Natural killer cell (primary cell): ENCODE results near the gene TCF4. TPM values are rescaled to one million over a fixed set of nuclear protein-coding genes. Genes with fewer than 3 reads are reported as not detected.

ENCODE experiments used
- ATAC-seq, 3 donors: fragments of 150-1000 bp in 2 of 3; fragments of 200-7000 bp in 1 of 3; cut with Tn5 transposase; 1 replicate in 1 of 3; 2 replicates in 2 of 3; pipeline ENCODE4 v1.10.0; 2021; ENCODE audit warnings: mild to moderate bottlenecking in 2 of 3, moderate library complexity in 2 of 3
- DNase-seq, 2 donors: peaks; one replicate each; pipeline versions ENCODE4 v3.0.0 to v3.0.0-alpha.2; 2013 to 2021; ENCODE audit warnings: mixed read lengths in 1 of 2
- H3K27ac ChIP-seq: one replicate; pipeline ENCODE4 v1.5.1; 2013; ENCODE audit warnings: mild to moderate bottlenecking, low read length
- H3K27me3 ChIP-seq: one replicate; pipeline ENCODE4 v1.6.1; 2013; ENCODE audit warnings: low read length; ENCODE audit not compliant: control insufficient read depth, insufficient read depth
- H3K36me3 ChIP-seq: one replicate; pipeline ENCODE4 v1.6.1; 2013; ENCODE audit warnings: low read length; ENCODE audit not compliant: control insufficient read depth, insufficient read depth
- H3K4me1 ChIP-seq: one replicate; pipeline ENCODE4 v1.6.1; 2013; ENCODE audit warnings: low read length; ENCODE audit not compliant: control insufficient read depth, insufficient read depth
- H3K4me3 ChIP-seq: one replicate; pipeline ENCODE4 v1.5.1; 2013; ENCODE audit warnings: low read length
- H3K9me3 ChIP-seq: one replicate; pipeline ENCODE4 v1.6.1; 2013; ENCODE audit warnings: low read length; ENCODE audit not compliant: control insufficient read depth, insufficient read depth
- H3K27ac Mint-ChIP-seq, 2 donors: one replicate each; pipeline ENCODE4 v1.8.0; 2022; ENCODE audit warnings: mild to moderate bottlenecking in 2 of 2, mixed read lengths in 2 of 2, moderate library complexity in 1 of 2
- H3K27me3 Mint-ChIP-seq, 2 donors: one replicate each; pipeline ENCODE4 v1.8.0; 2022; ENCODE audit warnings: low read depth in 2 of 2, mixed read lengths in 2 of 2
- H3K36me3 Mint-ChIP-seq: one replicate; pipeline ENCODE4 v1.8.0; 2022; ENCODE audit warnings: mixed read lengths
- H3K4me1 Mint-ChIP-seq, 2 donors: one replicate each; pipeline ENCODE4 v1.8.0; 2022; ENCODE audit warnings: mixed read lengths in 2 of 2
- H3K4me3 Mint-ChIP-seq: one replicate; pipeline ENCODE4 v1.8.0; 2022; ENCODE audit warnings: mild to moderate bottlenecking, moderate library complexity, mixed read lengths
- H3K9me3 Mint-ChIP-seq, 2 donors: one replicate each; pipeline ENCODE4 v1.8.0; 2022; ENCODE audit warnings: mixed read lengths in 2 of 2
- WGBS: methylation state at CpG from one replicate; pipeline ENCODE4 v1.1.7; 2013; ENCODE audit warnings: missing lambda C conversion rate; ENCODE audit not compliant: insufficient coverage; 5-methylcytosine and 5-hydroxymethylcytosine counted together
- intact Hi-C: fragments of 100-400 bp; cut with micrococcal nuclease; formaldehyde crosslinking; loops from one replicate; pipeline ENCODE4 v1.14.2; 2022
- total RNA-seq, 4 donors: library from RNA; stranded (reverse); fragments of 120-200 nt in 1 of 4; gene quantifications; one replicate each; pipeline versions ENCODE4 v1.2.3 to v1.2.4, GENCODE V29; 2013 to 2022
- TF ChIP-seq, protein P1 (sequence below): fragments of 200-600 bp; IDR thresholded peaks from one replicate; pipeline ENCODE4 v1.8.0; 2022; ENCODE audit warnings: antibody characterized with exemption

The TCF4 gene
- total RNA-seq, 3 donors from 2014 or later (not counting 1 experiment from before 2014, with no cell fraction given): 8.3 to 16.5 (median 9.0) TPM

- TF ChIP-seq, protein P1, sequence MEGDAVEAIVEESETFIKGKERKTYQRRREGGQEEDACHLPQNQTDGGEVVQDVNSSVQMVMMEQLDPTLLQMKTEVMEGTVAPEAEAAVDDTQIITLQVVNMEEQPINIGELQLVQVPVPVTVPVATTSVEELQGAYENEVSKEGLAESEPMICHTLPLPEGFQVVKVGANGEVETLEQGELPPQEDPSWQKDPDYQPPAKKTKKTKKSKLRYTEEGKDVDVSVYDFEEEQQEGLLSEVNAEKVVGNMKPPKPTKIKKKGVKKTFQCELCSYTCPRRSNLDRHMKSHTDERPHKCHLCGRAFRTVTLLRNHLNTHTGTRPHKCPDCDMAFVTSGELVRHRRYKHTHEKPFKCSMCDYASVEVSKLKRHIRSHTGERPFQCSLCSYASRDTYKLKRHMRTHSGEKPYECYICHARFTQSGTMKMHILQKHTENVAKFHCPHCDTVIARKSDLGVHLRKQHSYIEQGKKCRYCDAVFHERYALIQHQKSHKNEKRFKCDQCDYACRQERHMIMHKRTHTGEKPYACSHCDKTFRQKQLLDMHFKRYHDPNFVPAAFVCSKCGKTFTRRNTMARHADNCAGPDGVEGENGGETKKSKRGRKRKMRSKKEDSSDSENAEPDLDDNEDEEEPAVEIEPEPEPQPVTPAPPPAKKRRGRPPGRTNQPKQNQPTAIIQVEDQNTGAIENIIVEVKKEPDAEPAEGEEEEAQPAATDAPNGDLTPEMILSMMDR: no peak
- H3K4me3 Mint-ChIP-seq: no peak overlapping the region
- no peak for DNase-seq
- ATAC-seq: no peak
- no peaks in the 10 kb centered on the region for H3K36me3 ChIP-seq
- no peaks in the 10 kb centered on the region for H3K36me3 Mint-ChIP-seq
- no peaks in the 10 kb centered on the region for H3K27me3 ChIP-seq
- H3K9me3 Mint-ChIP-seq: no peaks in the 10 kb centered on the region
- no peak overlapping the region for H3K27ac ChIP-seq
- H3K27ac Mint-ChIP-seq: no peak overlapping the region
- 82% methylated on average over 7 of the region's 7 CpGs for WGBS
- H3K9me3 ChIP-seq: no peaks in the 10 kb centered on the region
- intact Hi-C loops: no loop called here
- no peak overlapping the region for H3K4me3 ChIP-seq
- H3K4me1 ChIP-seq: no peaks in the 10 kb centered on the region
- peaks cover 0 to 16% of the 10 kb centered on the region in 2 donors for H3K27me3 Mint-ChIP-seq
- H3K4me1 Mint-ChIP-seq: no peaks in the 10 kb centered on the region
These were observed 182.0 kb downstream of the TCF4 start for GRCh38 chr18:55405893-55406406.

DNA sequence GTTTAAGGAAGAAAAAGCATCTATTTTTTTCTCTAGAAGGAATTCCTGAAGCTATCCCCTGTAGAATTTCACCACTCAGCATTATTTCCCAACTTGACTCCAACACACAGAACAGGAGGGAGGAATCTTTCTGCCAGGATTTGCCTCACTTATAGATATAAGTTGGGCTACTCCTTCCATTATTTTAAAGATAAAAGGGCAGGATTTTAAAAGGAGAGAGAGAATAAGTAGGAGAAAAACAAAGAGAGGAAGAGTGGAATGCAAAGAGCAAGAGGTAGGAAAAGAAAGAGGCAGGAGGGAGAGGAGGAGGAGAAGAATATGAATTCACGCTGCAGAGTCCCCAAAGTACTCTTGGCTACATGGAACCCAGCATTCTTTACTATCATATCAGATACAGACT lies 182.5 kb downstream of the TCF4 start:
- Mint-ChIP-seq H3K4me3 (no peak overlapping the region), H3K4me1 (no peaks in the 10 kb centered on the region), H3K9me3 (no peaks in the 10 kb centered on the region), H3K27ac (no peak overlapping the region), H3K27me3 (peaks cover 0 to 16% of the 10 kb centered on the region in 2 donors), H3K36me3 (no peaks in the 10 kb centered on the region)
- Histone ChIP-seq H3K27me3 (no peaks in the 10 kb centered on the region), H3K27ac (no peak overlapping the region), H3K4me1 (no peaks in the 10 kb centered on the region), H3K36me3 (no peaks in the 10 kb centered on the region), H3K4me3 (no peak overlapping the region), H3K9me3 (no peaks in the 10 kb centered on the region)
- no CpG with 5 or more reads among the region's 1 CpG for WGBS
- ATAC-seq: no peak
- TF ChIP-seq, protein P1: no peak
- DNase-seq: no peak
- intact Hi-C loops: no loop called here

GRCh38 chr18:55404832-55405465 lies 183.0 kb downstream of the TCF4 start:
- WGBS: 83% methylated on average over 6 of the region's 8 CpGs

More at GRCh38 chr18:55404832-55405465, 183.0 kb downstream of the TCF4 start:
- DNase-seq (no peak), ATAC-seq (no peak)
- Histone ChIP-seq H3K4me3 (no peak overlapping the region), H3K36me3 (no peaks in the 10 kb centered on the region), H3K27ac (no peak overlapping the region), H3K4me1 (no peaks in the 10 kb centered on the region), H3K9me3 (no peaks in the 10 kb centered on the region), H3K27me3 (no peaks in the 10 kb centered on the region)
- H3K9me3 Mint-ChIP-seq: no peaks in the 10 kb centered on the region
- H3K4me1 Mint-ChIP-seq: no peaks in the 10 kb centered on the region
- TF ChIP-seq, protein P1: no peak
- intact Hi-C loops: no loop called here
- H3K4me3 Mint-ChIP-seq: no peak overlapping the region
- H3K36me3 Mint-ChIP-seq: no peaks in the 10 kb centered on the region
- no peak overlapping the region for H3K27ac Mint-ChIP-seq
- H3K27me3 Mint-ChIP-seq: peaks cover 0 to 16% of the 10 kb centered on the region in 2 donors
